WI38 (cell line): ENCODE measurements around the gene BRF1.

Source experiments
- H3K4me3 ChIP-seq: 2 replicates; pipeline ENCODE4 v1.5.1; 2011; ENCODE audit warnings: low read depth, mild to moderate bottlenecking, control low read depth, low read length
- TF ChIP-seq, protein P1 (sequence below): IDR thresholded peaks from 2 replicates; pipeline ENCODE4 v1.5.1; 2012; ENCODE audit warnings: low read depth, mild to moderate bottlenecking, control low read depth, low read length

The BRF1 gene

DNA sequence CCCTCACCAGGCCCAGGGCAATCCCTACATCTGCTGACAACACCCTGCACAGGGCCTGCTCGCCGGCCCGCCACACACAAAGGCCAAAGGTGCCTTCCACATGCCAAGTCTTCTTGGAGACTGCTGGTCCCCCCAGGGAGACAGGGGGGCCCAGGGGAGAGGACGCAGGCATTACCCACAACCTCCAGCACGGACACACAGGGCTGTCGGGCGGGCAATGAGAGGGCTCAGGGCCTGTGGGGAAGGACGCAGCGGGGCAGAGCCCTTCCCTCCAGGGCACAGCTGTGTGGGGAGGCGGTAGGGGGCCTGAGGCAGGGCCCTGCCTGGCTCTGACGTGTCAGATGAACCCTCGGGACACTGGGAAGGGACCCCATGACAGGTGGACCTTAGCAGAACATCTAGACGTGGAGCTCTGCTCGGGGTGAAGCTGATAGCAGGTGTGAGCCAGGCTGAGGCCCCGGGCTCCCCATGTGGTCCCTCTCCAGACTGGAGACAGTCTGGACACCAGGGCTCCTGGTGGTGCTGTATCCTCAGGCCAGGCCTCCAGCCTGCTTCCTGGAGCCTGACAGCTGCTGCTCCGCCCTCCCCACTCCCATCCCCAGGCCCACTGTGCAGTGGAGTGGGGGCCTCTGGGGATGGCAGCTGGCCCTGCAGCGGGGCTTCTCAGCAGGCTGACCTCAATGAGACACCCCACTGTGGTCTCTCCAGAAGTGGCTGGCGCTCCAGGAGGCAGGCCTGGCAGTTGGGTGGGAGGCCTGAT is 88.1 kb downstream of the BRF1 start:
- H3K4me3 ChIP-seq, result no peak overlapping the region
- TF ChIP-seq, protein P1, sequence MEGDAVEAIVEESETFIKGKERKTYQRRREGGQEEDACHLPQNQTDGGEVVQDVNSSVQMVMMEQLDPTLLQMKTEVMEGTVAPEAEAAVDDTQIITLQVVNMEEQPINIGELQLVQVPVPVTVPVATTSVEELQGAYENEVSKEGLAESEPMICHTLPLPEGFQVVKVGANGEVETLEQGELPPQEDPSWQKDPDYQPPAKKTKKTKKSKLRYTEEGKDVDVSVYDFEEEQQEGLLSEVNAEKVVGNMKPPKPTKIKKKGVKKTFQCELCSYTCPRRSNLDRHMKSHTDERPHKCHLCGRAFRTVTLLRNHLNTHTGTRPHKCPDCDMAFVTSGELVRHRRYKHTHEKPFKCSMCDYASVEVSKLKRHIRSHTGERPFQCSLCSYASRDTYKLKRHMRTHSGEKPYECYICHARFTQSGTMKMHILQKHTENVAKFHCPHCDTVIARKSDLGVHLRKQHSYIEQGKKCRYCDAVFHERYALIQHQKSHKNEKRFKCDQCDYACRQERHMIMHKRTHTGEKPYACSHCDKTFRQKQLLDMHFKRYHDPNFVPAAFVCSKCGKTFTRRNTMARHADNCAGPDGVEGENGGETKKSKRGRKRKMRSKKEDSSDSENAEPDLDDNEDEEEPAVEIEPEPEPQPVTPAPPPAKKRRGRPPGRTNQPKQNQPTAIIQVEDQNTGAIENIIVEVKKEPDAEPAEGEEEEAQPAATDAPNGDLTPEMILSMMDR, result no peak

DNA sequence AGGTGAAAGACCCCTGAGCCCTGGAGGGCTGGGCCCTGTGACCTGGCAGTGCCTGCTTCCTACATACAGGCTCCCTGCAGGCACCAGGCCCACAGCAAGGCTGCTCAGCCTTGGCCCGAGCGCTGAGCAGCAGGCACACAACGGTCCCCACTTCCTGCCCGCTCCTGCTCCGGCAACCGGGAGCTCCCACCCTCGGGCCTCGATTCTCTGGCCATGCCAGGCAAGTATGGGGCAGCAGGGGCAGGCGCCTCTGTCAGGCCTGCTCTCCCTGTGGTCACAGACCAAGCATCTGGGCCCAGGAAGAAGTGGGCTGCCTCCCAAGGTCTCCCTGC is 89.1 kb downstream of the BRF1 start:
- TF ChIP-seq, protein P1, result no peak
- no peak overlapping the region for H3K4me3 ChIP-seq

DNA sequence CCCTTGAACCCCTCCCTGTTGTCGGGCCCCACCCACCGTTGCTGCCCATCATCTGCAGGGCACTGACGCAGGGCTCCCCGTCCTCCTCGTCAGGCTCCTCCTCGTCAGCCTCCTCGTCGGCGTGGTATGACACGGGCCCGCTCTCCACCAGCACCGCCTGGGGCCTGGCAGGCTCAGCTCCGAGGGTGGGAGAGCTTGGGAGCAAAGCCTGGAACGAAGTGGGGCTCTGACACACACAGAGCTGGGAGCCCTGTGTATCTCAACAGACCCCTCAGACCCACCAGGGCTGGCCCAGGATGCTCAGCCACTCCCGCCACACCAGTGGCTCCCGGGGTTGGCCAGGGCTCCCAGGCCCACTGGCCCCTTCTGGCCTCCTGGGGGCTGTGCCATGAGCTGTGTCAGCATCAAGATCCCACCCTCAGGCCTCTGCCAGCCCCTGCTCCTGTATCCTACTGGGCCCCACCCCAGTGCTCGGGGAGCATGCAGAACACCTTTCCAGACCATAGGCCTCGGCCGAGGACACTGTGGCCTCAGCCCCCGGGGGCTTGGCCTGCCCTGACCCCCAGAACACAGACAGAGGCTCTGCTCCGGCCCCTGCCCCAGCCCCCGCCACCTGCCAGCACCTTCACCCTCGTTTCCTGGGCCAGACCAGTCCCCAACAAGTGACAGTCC is 89.6 kb downstream of the BRF1 start:
- TF ChIP-seq, protein P1, result no peak
- no peak overlapping the region for H3K4me3 ChIP-seq

DNA sequence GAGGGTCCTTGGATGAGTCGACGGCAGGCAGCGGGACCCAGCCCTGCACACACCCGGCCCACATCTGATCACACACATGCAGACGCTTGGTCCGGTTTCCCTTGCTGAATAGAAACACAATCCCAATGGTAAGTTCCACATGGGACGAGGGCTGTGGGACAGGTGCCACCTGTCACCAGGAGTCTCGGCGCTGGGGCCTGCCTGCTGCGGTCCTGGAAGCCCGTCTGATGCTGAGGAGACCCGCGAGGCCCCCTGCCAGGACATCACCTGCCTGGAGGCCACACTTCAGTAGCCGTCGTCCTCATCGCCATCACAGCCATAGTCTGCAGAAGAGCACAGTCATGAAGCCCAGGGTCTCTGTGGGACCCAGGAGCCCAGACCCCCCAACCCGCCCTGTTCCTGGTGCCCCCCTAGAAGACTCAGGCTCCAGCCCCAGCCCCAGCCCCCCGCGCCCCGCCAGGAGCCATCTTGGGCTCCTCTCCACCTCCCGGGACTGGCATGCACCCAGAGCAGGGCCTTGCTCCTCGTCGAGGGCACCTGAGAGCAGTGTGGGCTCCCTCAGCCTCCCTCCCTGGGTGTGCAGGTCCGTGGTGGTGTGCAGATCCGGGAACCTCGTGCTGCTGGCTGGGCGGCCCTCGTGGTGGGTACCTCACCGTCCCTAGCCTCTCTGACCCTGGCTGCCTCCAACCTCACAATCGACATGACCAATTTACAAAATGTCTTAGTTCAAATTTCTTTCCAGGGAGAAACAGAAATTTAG is 90.4 kb downstream of the BRF1 start:
- TF ChIP-seq, protein P1, result no peak

DNA sequence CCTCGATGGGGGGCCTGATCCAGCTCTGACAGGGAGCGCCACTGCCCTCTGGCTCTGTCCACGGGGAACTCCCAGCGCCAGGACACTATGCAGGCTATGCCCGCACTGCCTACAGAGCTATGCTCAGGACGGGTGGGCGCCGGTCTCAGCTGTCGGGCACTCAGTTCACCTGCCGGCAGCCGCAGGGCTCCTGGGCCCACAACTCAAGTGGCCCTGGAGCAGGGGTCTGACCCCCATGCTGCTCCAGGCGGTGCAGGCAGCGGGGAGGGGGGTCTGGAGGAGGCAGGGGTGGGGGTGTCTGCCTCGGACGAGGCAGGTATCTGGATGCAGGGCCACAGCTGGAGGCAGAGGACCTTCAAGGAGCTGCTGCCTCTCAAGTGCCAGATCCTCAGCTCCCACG is 91.2 kb downstream of the BRF1 start:
- H3K4me3 ChIP-seq, result no peak overlapping the region
- TF ChIP-seq, protein P1, result no peak

More for the DNA sequence above, 90.4 kb downstream of the BRF1 start:
- H3K4me3 ChIP-seq, result no peak overlapping the region

DNA sequence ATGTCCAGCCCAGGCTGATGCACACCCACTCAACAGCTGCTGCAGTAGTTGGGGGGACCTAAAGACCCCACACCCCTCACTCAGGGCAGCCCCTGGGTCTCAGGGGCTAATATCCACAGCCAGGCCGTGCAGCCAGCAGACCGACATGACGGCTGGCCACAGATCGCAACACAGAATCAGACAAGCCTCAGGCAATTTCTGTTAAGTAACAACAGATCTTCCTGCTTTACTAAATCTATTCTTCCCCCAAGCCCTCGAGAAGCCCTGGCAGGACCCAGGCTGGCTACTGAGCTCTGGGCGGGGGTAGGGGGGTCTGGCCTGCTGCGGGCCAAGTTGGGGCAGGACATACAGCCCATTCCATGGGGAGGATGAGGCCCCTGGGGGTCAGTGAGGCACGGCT is 91.7 kb downstream of the BRF1 start:
- TF ChIP-seq, protein P1, result no peak

DNA sequence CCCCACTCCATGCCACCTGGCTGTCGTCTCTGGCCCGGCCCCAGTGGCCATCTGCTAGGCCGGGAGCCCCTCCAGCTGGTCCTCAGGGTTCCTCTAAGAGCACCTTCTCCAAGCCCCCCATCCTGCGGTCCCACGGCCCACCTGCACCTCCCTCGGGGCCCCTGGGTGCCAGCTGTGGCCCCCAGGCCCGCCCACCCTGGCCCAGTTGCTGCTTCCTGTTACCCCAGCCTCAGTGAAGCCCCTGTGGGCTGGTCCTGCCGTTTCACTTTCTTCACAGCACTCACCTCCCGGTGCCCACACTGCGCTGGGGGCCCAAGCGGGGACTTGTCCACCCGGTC is 92.1 kb downstream of the BRF1 start:
- TF ChIP-seq, protein P1, result no peak
- H3K4me3 ChIP-seq, result no peak overlapping the region

More for the DNA sequence above, 91.7 kb downstream of the BRF1 start:
- no peak overlapping the region for H3K4me3 ChIP-seq
